PC-9 (cell line): ENCODE measurements around the gene SEL1L3. TPM values are rescaled to one million over a fixed set of nuclear protein-coding genes. Genes with fewer than 3 reads are reported as not detected.

Source experiments
- BruUV-seq: library from RNA; stranded (reverse); fragments of 400-500 nt; replicated peaks from 2 replicates; lab custom pipeline; 2021; lab: Mats Ljungman, UMichigan
- CTCF ChIA-PET: fragments of 300-600 bp; sonication (Branson Sonifier 250); formaldehyde crosslinking; loops from one replicate; lab custom pipeline; 2022; ENCODE audit warnings: antibody characterized with exemption; lab: Charles Lee
- POLR2A ChIA-PET: fragments of 300-600 bp; sonication (Branson Sonifier 250); formaldehyde crosslinking; loops from one replicate; lab custom pipeline; 2022; ENCODE audit warnings: antibody characterized with exemption; ENCODE audit not compliant: unreplicated experiment; lab: Charles Lee
- DNase-seq, 2 experiments: peaks; one replicate each; pipeline versions ENCODE4 v3.0.0 to v3.0.0-alpha.2; 2015 to 2022; ENCODE audit warnings: mixed read lengths in 1 of 2
- H2AFZ ChIP-seq: fragments of 200-600 bp; sonication (generic); 2 replicates; pipeline ENCODE4 v1.8.1; 2017; ENCODE audit warnings: antibody characterized with exemption
- H3F3A ChIP-seq: fragments of 200-600 bp; sonication (generic); 2 replicates; pipeline ENCODE4 v1.8.1; 2017; ENCODE audit warnings: antibody characterized with exemption, mild to moderate bottlenecking, low read depth; ENCODE audit not compliant: insufficient read depth
- H3K27ac ChIP-seq: fragments of 200-600 bp; sonication (generic); 2 replicates; pipeline ENCODE4 v1.6.1; 2016; ENCODE audit warnings: mixed run types
- H3K27me3 ChIP-seq: fragments of 200-600 bp; sonication (generic); 2 replicates; pipeline ENCODE4 v1.6.1; 2016; ENCODE audit warnings: low read depth, mixed run types; ENCODE audit not compliant: insufficient read depth
- H3K36me3 ChIP-seq: fragments of 200-600 bp; sonication (generic); 2 replicates; pipeline ENCODE4 v1.6.1; 2016; ENCODE audit warnings: low read depth, mixed run types
- H3K4me1 ChIP-seq: fragments of 200-600 bp; sonication (generic); replicated peaks from 2 replicates; pipeline ENCODE4 v1.6.1; 2016; ENCODE audit warnings: mixed run types; ENCODE audit not compliant: insufficient read depth
- H3K4me2 ChIP-seq: fragments of 200-600 bp; sonication (generic); 2 replicates; pipeline ENCODE4 v1.6.1; 2017; ENCODE audit warnings: mixed run types
- H3K4me3 ChIP-seq: fragments of 200-600 bp; sonication (generic); 2 replicates; pipeline ENCODE4 v1.6.1; 2016; ENCODE audit warnings: mixed run types
- H3K79me2 ChIP-seq: fragments of 200-600 bp; sonication (generic); 2 replicates; pipeline ENCODE4 v1.6.1; 2017; ENCODE audit warnings: low read depth, mixed run types
- H3K9me2 ChIP-seq: fragments of 200-600 bp; sonication (generic); 2 replicates; pipeline ENCODE4 v1.8.1; 2017; ENCODE audit warnings: mild to moderate bottlenecking; ENCODE audit not compliant: insufficient read depth
- H3K9me3 ChIP-seq: fragments of 200-600 bp; sonication (generic); 2 replicates; pipeline ENCODE4 v1.8.1; 2016; ENCODE audit warnings: low read depth; ENCODE audit not compliant: insufficient read depth
- H4K20me1 ChIP-seq: fragments of 200-600 bp; sonication (generic); 2 replicates; pipeline ENCODE4 v1.8.1; 2017; ENCODE audit not compliant: insufficient read depth
- EZH2 ChIP-seq: fragments of 200-600 bp; sonication (generic); IDR thresholded peaks from 2 replicates; pipeline ENCODE4 v1.8.0; 2017; ENCODE audit warnings: antibody characterized with exemption, low read depth
- intact Hi-C: fragments of 100-400 bp; cut with micrococcal nuclease; formaldehyde crosslinking; loops from one replicate; pipeline ENCODE4 v1.10.0; 2022; ENCODE audit not compliant: unreplicated experiment
- total RNA-seq: library from RNA; stranded (reverse); gene quantifications from 2 replicates; pipeline ENCODE4 v1.2.3, GENCODE V29; 2021
- TF ChIP-seq, protein P1 (sequence below): fragments of 200-600 bp; sonication (generic); conservative IDR thresholded peaks from 2 replicates; pipeline ENCODE4 v1.6.1; 2017; ENCODE audit warnings: mixed run types, antibody characterized with exemption, mild to moderate bottlenecking, moderate library complexity

Gene SEL1L3
- total RNA-seq, 1 experiment from 2014 or later = 79.2 TPM

DNA sequence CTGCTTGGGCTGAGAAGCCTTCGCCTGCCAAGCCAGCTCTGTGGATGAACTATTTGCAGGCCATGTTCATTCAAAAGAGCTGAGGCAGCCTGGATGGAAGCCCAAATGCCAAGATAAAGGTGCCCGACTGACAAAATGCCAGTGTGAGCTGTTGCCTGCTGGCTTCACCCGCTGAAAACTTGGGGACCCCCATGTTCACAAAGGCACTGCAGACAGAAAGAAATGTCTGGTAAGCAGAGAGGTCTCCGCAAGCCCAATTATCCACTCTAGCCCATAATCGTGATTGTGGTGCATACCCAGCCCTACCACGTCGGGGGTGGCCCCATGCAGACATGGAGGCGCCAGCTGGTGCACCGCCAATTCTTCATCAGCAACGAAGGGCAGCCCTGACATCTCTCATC is 38.2 kb upstream of the SEL1L3 start:
- POLR2A ChIA-PET = no interaction called here
- H3K36me3 ChIP-seq = no peaks in the 10 kb centered on the region
- BruUV-seq = no TSS peak
- no peaks in the 10 kb centered on the region for H3K9me2 ChIP-seq
- no peak overlapping the region for H3K27ac ChIP-seq
- H3K4me2 ChIP-seq = no peak overlapping the region
- no peaks in the 10 kb centered on the region for H3K27me3 ChIP-seq
- CTCF ChIA-PET = no interaction called here
- H3K79me2 ChIP-seq = no peaks in the 10 kb centered on the region
- H3F3A ChIP-seq = no peaks in the 10 kb centered on the region
- H4K20me1 ChIP-seq = no peaks in the 10 kb centered on the region
- DNase-seq = no peak
- H3K9me3 ChIP-seq = no peaks in the 10 kb centered on the region
- no peaks in the 10 kb centered on the region for H3K4me1 ChIP-seq
- no peak overlapping the region for H3K4me3 ChIP-seq
- intact Hi-C loops = no loop called here
- no peak for TF ChIP-seq EZH2
- TF ChIP-seq, protein P1, sequence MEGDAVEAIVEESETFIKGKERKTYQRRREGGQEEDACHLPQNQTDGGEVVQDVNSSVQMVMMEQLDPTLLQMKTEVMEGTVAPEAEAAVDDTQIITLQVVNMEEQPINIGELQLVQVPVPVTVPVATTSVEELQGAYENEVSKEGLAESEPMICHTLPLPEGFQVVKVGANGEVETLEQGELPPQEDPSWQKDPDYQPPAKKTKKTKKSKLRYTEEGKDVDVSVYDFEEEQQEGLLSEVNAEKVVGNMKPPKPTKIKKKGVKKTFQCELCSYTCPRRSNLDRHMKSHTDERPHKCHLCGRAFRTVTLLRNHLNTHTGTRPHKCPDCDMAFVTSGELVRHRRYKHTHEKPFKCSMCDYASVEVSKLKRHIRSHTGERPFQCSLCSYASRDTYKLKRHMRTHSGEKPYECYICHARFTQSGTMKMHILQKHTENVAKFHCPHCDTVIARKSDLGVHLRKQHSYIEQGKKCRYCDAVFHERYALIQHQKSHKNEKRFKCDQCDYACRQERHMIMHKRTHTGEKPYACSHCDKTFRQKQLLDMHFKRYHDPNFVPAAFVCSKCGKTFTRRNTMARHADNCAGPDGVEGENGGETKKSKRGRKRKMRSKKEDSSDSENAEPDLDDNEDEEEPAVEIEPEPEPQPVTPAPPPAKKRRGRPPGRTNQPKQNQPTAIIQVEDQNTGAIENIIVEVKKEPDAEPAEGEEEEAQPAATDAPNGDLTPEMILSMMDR = no peak
- H2AFZ ChIP-seq = no peak overlapping the region

DNA sequence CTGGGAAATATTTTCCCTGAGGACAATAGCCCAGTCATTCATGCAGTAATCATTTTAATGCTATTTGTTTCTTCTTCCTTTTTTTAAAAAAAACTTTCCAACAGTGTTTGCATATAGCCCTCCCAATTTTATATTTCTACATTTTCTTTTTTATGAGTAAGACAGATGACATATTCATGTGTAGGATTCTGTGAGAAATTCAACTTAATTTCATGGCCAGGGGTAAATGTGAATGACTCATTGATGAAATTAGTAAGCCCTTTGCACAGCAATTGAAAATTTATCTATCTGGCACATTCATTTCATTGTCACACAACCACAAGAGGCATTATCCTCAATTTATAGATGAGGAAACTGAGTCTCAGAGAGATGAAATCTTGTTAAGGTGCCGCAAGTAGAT is 37.5 kb upstream of the SEL1L3 start:
- CTCF ChIA-PET = no interaction called here
- BruUV-seq = no TSS peak
- Histone ChIP-seq H3K27me3 (no peaks in the 10 kb centered on the region), H3K36me3 (no peaks in the 10 kb centered on the region), H3K9me3 (no peaks in the 10 kb centered on the region), H3K4me1 (no peaks in the 10 kb centered on the region), H3K4me2 (no peak overlapping the region), H3K27ac (no peak overlapping the region), H3K4me3 (no peak overlapping the region), H3K79me2 (no peaks in the 10 kb centered on the region), H3K9me2 (no peaks in the 10 kb centered on the region), H3F3A (no peaks in the 10 kb centered on the region), H2AFZ (no peak overlapping the region), H4K20me1 (no peaks in the 10 kb centered on the region)
- TF ChIP-seq, protein P1 = no peak
- TF ChIP-seq EZH2 = no peak
- intact Hi-C loops = no loop called here
- DNase-seq = no peak
- POLR2A ChIA-PET = interaction anchor here (0.6 kb wide), 1 partner anchor 227 kb away, joined by 5 read pairs; no protein-coding TSS in a partner anchor

DNA sequence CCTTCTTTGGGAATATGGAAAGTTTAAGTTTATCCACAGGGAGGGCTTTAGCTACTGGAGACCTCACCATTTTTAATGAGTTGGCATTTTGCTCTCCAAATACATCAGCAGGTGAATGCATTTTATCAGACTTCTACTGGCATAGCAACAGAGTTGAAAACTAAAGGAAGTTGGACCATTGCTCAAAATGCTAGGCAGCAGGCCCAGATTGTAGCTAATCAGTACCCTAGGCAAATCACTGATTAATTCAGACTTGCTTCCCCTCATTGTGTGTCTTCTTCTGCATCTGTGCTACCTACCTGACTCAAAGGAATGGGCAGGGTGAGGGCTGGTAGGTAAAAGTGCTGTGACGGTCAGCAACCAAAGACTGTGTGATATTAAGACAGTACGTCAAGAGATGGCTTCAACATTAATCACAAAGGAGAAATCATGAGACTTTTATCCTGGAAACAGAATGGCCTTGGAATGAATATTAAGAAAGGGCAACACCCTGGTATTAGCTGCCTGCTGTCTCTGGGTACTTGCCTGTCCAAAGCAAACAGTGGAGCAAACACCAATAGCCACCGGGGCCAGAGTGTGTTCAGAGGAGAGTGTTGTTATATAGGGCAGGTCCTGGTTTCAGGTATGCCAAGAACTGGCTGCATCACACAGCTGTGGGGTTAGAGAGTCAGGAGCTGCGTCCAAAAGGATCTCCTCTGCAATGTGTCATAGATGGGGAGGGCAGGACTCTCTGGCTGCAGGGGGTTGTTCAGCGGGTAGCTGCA is 34.2 kb upstream of the SEL1L3 start:
- no peaks in the 10 kb centered on the region for H3F3A ChIP-seq
- no peak overlapping the region for H3K4me3 ChIP-seq
- no peaks in the 10 kb centered on the region for H3K79me2 ChIP-seq
- ChIA-PET CTCF (interaction anchor here (0.5 kb wide), 1 partner anchor 502 kb away, joined by 3 read pairs; no protein-coding TSS in a partner anchor), POLR2A (no interaction called here)
- H4K20me1 ChIP-seq = no peaks in the 10 kb centered on the region
- intact Hi-C loops = no loop called here
- H3K9me3 ChIP-seq = no peaks in the 10 kb centered on the region
- no peaks in the 10 kb centered on the region for H3K4me1 ChIP-seq
- H2AFZ ChIP-seq = no peak overlapping the region
- TF ChIP-seq, protein P1 = no peak
- no peak for TF ChIP-seq EZH2
- H3K4me2 ChIP-seq = no peak overlapping the region
- H3K27me3 ChIP-seq = no peaks in the 10 kb centered on the region
- H3K36me3 ChIP-seq = no peaks in the 10 kb centered on the region
- H3K9me2 ChIP-seq = no peaks in the 10 kb centered on the region
- no peak overlapping the region for H3K27ac ChIP-seq
- BruUV-seq = no TSS peak
- DNase-seq = no peak
